HL-60 (cell line): ENCODE results near the gene LSM12.
"Not testable (repeated sequence)": the region's sequence is repeated elsewhere in the genome, so short reads cannot be mapped to it uniquely, and the experiment has no call there.

Experiments used
- GABPA ChIP-seq: IDR thresholded peaks from 2 replicates; pipeline ENCODE4 v1.6.1; 2012; ENCODE audit warnings: low read depth
- POLR2AphosphoS5 ChIP-seq: IDR thresholded peaks from 2 replicates; pipeline ENCODE4 v1.6.1; 2012; ENCODE audit warnings: low read depth
- TF ChIP-seq, protein P1 (sequence below): IDR thresholded peaks from one replicate; pipeline ENCODE4 v1.5.1; 2011; ENCODE audit warnings: low read length, control low read depth, inconsistent platforms; ENCODE audit not compliant: insufficient read depth
- TF ChIP-seq, protein P2 (sequence below): IDR thresholded peaks from 2 replicates; pipeline ENCODE4 v1.6.1; 2012; ENCODE audit warnings: low read depth; ENCODE audit not compliant: insufficient replicate concordance

DNA sequence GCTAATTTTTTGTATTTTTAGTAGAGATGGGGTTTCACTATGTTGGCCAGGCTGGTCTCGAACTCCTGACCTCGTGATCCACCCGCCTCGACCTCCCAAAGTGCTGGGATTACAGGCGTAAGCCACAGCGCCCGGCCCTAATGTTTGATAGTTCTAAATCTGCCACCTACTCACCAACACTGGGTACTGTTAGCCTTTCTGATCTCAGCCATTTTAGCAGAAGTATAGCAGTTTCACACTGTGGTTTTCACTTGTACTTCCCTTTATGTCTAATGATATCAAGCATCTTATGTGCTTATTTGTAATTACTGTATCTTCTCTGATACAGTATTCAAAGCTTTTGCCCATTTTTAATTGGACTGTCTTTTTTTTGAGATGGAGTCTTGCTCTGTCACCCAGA is 19.6 kb downstream of the LSM12 start:
- TF ChIP-seq, protein P1, sequence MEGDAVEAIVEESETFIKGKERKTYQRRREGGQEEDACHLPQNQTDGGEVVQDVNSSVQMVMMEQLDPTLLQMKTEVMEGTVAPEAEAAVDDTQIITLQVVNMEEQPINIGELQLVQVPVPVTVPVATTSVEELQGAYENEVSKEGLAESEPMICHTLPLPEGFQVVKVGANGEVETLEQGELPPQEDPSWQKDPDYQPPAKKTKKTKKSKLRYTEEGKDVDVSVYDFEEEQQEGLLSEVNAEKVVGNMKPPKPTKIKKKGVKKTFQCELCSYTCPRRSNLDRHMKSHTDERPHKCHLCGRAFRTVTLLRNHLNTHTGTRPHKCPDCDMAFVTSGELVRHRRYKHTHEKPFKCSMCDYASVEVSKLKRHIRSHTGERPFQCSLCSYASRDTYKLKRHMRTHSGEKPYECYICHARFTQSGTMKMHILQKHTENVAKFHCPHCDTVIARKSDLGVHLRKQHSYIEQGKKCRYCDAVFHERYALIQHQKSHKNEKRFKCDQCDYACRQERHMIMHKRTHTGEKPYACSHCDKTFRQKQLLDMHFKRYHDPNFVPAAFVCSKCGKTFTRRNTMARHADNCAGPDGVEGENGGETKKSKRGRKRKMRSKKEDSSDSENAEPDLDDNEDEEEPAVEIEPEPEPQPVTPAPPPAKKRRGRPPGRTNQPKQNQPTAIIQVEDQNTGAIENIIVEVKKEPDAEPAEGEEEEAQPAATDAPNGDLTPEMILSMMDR, result not testable (repeated sequence)
- TF ChIP-seq GABPA, POLR2AphosphoS5: not testable (repeated sequence)
- TF ChIP-seq, protein P2, sequence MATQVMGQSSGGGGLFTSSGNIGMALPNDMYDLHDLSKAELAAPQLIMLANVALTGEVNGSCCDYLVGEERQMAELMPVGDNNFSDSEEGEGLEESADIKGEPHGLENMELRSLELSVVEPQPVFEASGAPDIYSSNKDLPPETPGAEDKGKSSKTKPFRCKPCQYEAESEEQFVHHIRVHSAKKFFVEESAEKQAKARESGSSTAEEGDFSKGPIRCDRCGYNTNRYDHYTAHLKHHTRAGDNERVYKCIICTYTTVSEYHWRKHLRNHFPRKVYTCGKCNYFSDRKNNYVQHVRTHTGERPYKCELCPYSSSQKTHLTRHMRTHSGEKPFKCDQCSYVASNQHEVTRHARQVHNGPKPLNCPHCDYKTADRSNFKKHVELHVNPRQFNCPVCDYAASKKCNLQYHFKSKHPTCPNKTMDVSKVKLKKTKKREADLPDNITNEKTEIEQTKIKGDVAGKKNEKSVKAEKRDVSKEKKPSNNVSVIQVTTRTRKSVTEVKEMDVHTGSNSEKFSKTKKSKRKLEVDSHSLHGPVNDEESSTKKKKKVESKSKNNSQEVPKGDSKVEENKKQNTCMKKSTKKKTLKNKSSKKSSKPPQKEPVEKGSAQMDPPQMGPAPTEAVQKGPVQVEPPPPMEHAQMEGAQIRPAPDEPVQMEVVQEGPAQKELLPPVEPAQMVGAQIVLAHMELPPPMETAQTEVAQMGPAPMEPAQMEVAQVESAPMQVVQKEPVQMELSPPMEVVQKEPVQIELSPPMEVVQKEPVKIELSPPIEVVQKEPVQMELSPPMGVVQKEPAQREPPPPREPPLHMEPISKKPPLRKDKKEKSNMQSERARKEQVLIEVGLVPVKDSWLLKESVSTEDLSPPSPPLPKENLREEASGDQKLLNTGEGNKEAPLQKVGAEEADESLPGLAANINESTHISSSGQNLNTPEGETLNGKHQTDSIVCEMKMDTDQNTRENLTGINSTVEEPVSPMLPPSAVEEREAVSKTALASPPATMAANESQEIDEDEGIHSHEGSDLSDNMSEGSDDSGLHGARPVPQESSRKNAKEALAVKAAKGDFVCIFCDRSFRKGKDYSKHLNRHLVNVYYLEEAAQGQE, result not testable (repeated sequence)
